ENCODE results near the gene LCN10. TPM values are rescaled to one million over a fixed set of nuclear protein-coding genes. Genes with fewer than 3 reads are reported as not detected.

LCN10 gene
- total and polyA plus RNA-seq, 9 of the 15 experiments (the other 6 are each of a cell fraction or from before 2014, with no cell fraction given) = 0.10 to 0.21 (median 0.14) TPM; not detected in 6

- TF ChIP-seq USF2 (CRISPR knock-in tag; IDR thresholded peaks at IDR 0.05) (0 out of 2 replicates have a peak, but pooled peaks have one; percentile 9), BHLHE40 (IDR thresholded peaks at IDR 0.05; ENCODE audit: low read length) (peak; percentile 88), ZNF347 (CRISPR knock-in tag; IDR thresholded peaks at IDR 0.05; ENCODE audit: low read depth) (no peak), TRIM25 (IDR thresholded peaks at IDR 0.05; ENCODE audit: borderline replicate concordance) (no peak), ARID3A (IDR thresholded peaks at IDR 0.05; ENCODE audit: borderline replicate concordance, low read depth, low read length) (no peak), ILF3 (IDR thresholded peaks at IDR 0.05; ENCODE audit: borderline replicate concordance) (no peak), MNT (conservative IDR thresholded peaks at IDR 0.05) (peak in 1 of 2 experiments; percentile 62; a peak in 3 of 4 replicates), ZNF584 (CRISPR knock-in tag; IDR thresholded peaks at IDR 0.05; ENCODE audit: low read depth) (no peak), ETV6 (IDR thresholded peaks at IDR 0.05; ENCODE audit: borderline replicate concordance in 1 of 2, low read depth in 2 of 2, low read length in 1 of 2) (no peak), ETV6 (CRISPR knock-in tag; IDR thresholded peaks at IDR 0.05; ENCODE audit: borderline replicate concordance) (no peak), HDAC3 (IDR thresholded peaks at IDR 0.05; ENCODE audit: borderline replicate concordance, partially characterized antibody) (no peak), TCF7L2 (IDR thresholded peaks at IDR 0.05; ENCODE audit: low read depth, low read length) (no peak), NR1H2 (CRISPR knock-in tag; IDR thresholded peaks at IDR 0.05) (no peak), ZNF76 (CRISPR knock-in tag; IDR thresholded peaks at IDR 0.05; ENCODE audit: borderline replicate concordance) (no peak), MCM7 (IDR thresholded peaks at IDR 0.05) (no peak), MAX (CRISPR knock-in tag; IDR thresholded peaks at IDR 0.05) (peak; percentile 84), FOXK1 (CRISPR knock-in tag; IDR thresholded peaks at IDR 0.05; ENCODE audit: borderline replicate concordance) (no peak), YY1 (IDR thresholded peaks at IDR 0.05; ENCODE audit: borderline replicate concordance in 1 of 3, control insufficient read depth in 1 of 3, extremely low read depth in 1 of 3, insufficient read depth in 3 of 3, insufficient read length in 1 of 3, insufficient replicate concordance in 2 of 3, low read depth in 1 of 3, low read length in 2 of 3) (no peak)
These were observed 1.5 kb downstream of the LCN10 start (continued) for GRCh38 chr9:136740971-136741882.
